HG02588 (cell line): ENCODE data around the gene ZNF280B.
"Not testable (repeated sequence)": the region's sequence is repeated elsewhere in the genome, so short reads cannot be mapped to it uniquely, and the experiment has no call there.

ENCODE experiments used
- ATAC-seq: cut with Tn5 transposase; IDR thresholded peaks from one replicate; pipeline ENCODE4 v1.9.1; 2021; ENCODE audit warnings: mild to moderate bottlenecking, moderate library complexity; ENCODE audit not compliant: unreplicated experiment

The ZNF280B gene

GRCh38 chr22:22536515-22536914, 28.0 kb upstream of the ZNF280B start:
- ATAC-seq: no peak

- ATAC-seq: no peak
Measured at GRCh38 chr22:22535662-22536061, 27.1 kb upstream of the ZNF280B start.

- no peak for ATAC-seq
Measured at GRCh38 chr22:22534604-22535415, 26.3 kb upstream of the ZNF280B start.

- ATAC-seq: no peak
Measured at GRCh38 chr22:22533863-22534262, 25.3 kb upstream of the ZNF280B start.

GRCh38 chr22:22533417-22533816, 24.9 kb upstream of the ZNF280B start:
- ATAC-seq: no peak

GRCh38 chr22:22532547-22533071, 24.1 kb upstream of the ZNF280B start:
- ATAC-seq: not testable (repeated sequence)

GRCh38 chr22:22531770-22532546, 23.4 kb upstream of the ZNF280B start:
- no peak for ATAC-seq

GRCh38 chr22:22528780-22529179, 20.2 kb upstream of the ZNF280B start:
- no peak for ATAC-seq

GRCh38 chr22:22527312-22527711, 18.8 kb upstream of the ZNF280B start:
- ATAC-seq: no peak

GRCh38 chr22:22526125-22526912, 17.8 kb upstream of the ZNF280B start:
- no peak for ATAC-seq

GRCh38 chr22:22523494-22523893, 15.0 kb upstream of the ZNF280B start:
- ATAC-seq: no peak

- no peak for ATAC-seq
Measured at GRCh38 chr22:22521631-22522030, 13.1 kb upstream of the ZNF280B start.

- ATAC-seq: no peak
Measured at GRCh38 chr22:22520667-22521602, 12.4 kb upstream of the ZNF280B start.

- ATAC-seq: no peak
Measured at GRCh38 chr22:22520020-22520656, 11.6 kb upstream of the ZNF280B start, which contains the start of gene ZNF280A. Gene ZNF280A (minus strand): TSS chr22:22520270. CDS start chr22:22515630, 4,640 bp downstream.

- no peak for ATAC-seq
Measured at GRCh38 chr22:22519591-22519990, 11.0 kb upstream of the ZNF280B start.

GRCh38 chr22:22516992-22517391, 8.4 kb upstream of the ZNF280B start:
- no peak for ATAC-seq

GRCh38 chr22:22515890-22516289, 7.3 kb upstream of the ZNF280B start:
- ATAC-seq: no peak

- not testable (repeated sequence) for ATAC-seq
Measured at GRCh38 chr22:22514431-22514830, 5.9 kb upstream of the ZNF280B start.

- no peak for ATAC-seq
Measured at GRCh38 chr22:22513619-22514018, 5.1 kb upstream of the ZNF280B start.
